H1 (cell line): ENCODE results near the gene RNASE13. TPM values are rescaled to one million over a fixed set of nuclear protein-coding genes. Genes with fewer than 3 reads are reported as not detected.

Source experiments
- CTCF ChIP-seq, 3 experiments: IDR thresholded peaks; 1 replicate in 2 of 3; 2 replicates in 1 of 3; pipeline versions ENCODE4 v1.5.1 to v1.6.1; 2011; ENCODE audit warnings: low read length in 3 of 3, mild to moderate bottlenecking in 3 of 3, inconsistent platforms in 2 of 3, low read depth in 1 of 3, moderate library complexity in 1 of 3; ENCODE audit not compliant: insufficient read depth in 1 of 3; ENCODE audit errors: control extremely low read depth in 1 of 3
- MAX ChIP-seq: IDR thresholded peaks from 2 replicates; pipeline ENCODE4 v1.6.1; 2012; ENCODE audit warnings: inconsistent platforms
- polyA plus RNA-seq, 7 experiments: library from polyadenylated mRNA; depleted of rRNA in 3 of 7; stranded (reverse) in 5 of 7; unstranded in 2 of 7; fragments of >200 nt in 5 of 7; fragments of 200-250 nt in 2 of 7; gene quantifications; 1 replicate in 5 of 7; 2 replicates in 1 of 7; 4 replicates in 1 of 7; pipeline versions ENCODE4 v1.2.1 to v1.2.3, GENCODE V29; 2011 to 2013; ENCODE audit warnings: missing spikeins in 2 of 7, mixed read lengths in 2 of 7
- total RNA-seq: library from RNA; stranded (reverse); fragmentation: NEBNext Ultra II Directional; extraction: Animal tissue kit (Norgen Biotek cat#: 25700); gene quantifications from 2 replicates; pipeline ENCODE4 v1.2.1, GENCODE V29; 2021

RNASE13 gene
- total and polyA plus RNA-seq, 2 of the 8 experiments (the other 6 are each of a cell fraction or from before 2014, with no cell fraction given) = not detected

DNA sequence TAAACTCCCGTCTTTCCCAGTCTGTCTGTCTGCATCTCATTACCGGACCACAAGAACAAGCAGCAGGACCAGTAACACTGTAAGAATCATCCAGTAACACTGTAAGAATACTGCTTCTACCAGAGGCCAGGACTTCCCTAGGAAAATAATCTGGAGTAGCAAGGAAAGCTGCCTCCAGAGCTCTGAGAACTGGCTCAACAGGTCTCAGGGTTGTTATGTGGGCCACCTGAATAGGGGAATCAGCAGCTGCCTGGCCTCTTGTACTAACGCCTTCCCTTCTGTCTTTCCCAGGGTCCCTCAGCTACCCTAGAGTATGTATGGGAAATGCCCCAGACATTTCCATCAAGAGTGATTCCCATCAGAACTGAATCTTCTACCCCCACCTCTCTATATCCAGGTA lies 36.5 kb downstream of the RNASE13 start (continued):
- TF ChIP-seq MAX (no peak), CTCF (IDR thresholded peaks at IDR 0.05; ENCODE audit: control extremely low read depth in 1 of 3, insufficient read depth in 1 of 3, low read depth in 1 of 3, low read length in 3 of 3) (no peak)
